ENCODE results near the gene DMBT1.

Gene DMBT1

GRCh38 chr10:122548407-122549085, 12.0 kb upstream of the DMBT1 start:
- DNase-seq (ENCODE audit: low spot score), result no peak

- DNase-seq (ENCODE audit: low spot score), result no peak
These were observed 10.9 kb upstream of the DMBT1 start for GRCh38 chr10:122549636-122550035.

- DNase-seq (ENCODE audit: low spot score), result no peak
These were observed 10.1 kb upstream of the DMBT1 start for GRCh38 chr10:122550427-122550826.

GRCh38 chr10:122550983-122551382, 9.6 kb upstream of the DMBT1 start:
- no peak for DNase-seq (ENCODE audit: low spot score)

- DNase-seq (ENCODE audit: low spot score), result no peak
These were observed 9.1 kb upstream of the DMBT1 start for GRCh38 chr10:122551450-122551849.

- no peak for DNase-seq (ENCODE audit: low spot score)
These were observed 7.2 kb upstream of the DMBT1 start for GRCh38 chr10:122553341-122553740.

GRCh38 chr10:122554131-122555036, 6.2 kb upstream of the DMBT1 start:
- no peak for DNase-seq (ENCODE audit: low spot score)

GRCh38 chr10:122555442-122555841, 5.1 kb upstream of the DMBT1 start:
- DNase-seq (ENCODE audit: low spot score), result no peak

GRCh38 chr10:122557516-122557915, 3.0 kb upstream of the DMBT1 start:
- no peak for DNase-seq (ENCODE audit: low spot score)

GRCh38 chr10:122558452-122558851, 2.1 kb upstream of the DMBT1 start:
- no peak for DNase-seq (ENCODE audit: low spot score)

- DNase-seq (ENCODE audit: low spot score), result no peak
These were observed 1.3 kb upstream of the DMBT1 start for GRCh38 chr10:122559228-122559627.

- no peak for DNase-seq (ENCODE audit: low spot score)
These were observed 658 bp downstream of the DMBT1 start for GRCh38 chr10:122561212-122561611.

GRCh38 chr10:122561792-122562191, 1.2 kb downstream of the DMBT1 start:
- no peak for DNase-seq (ENCODE audit: low spot score)

GRCh38 chr10:122564980-122565379, 4.4 kb downstream of the DMBT1 start:
- DNase-seq (ENCODE audit: low spot score), result no peak

GRCh38 chr10:122565766-122566206, 5.2 kb downstream of the DMBT1 start:
- peak; percentile 71 for DNase-seq (ENCODE audit: low spot score)

GRCh38 chr10:122566632-122567031, 6.1 kb downstream of the DMBT1 start:
- no peak for DNase-seq (ENCODE audit: low spot score)

GRCh38 chr10:122567056-122567660, 6.6 kb downstream of the DMBT1 start:
- no peak for DNase-seq (ENCODE audit: low spot score)

GRCh38 chr10:122568551-122568950, 8.0 kb downstream of the DMBT1 start:
- no peak for DNase-seq (ENCODE audit: low spot score)

GRCh38 chr10:122570920-122571319, 10.4 kb downstream of the DMBT1 start:
- DNase-seq (ENCODE audit: low spot score), result no peak

- DNase-seq (ENCODE audit: low spot score), result no peak
These were observed 11.3 kb downstream of the DMBT1 start for GRCh38 chr10:122571892-122572291.

- no peak for DNase-seq (ENCODE audit: low spot score)
These were observed 15.2 kb downstream of the DMBT1 start for GRCh38 chr10:122575776-122576175.

GRCh38 chr10:122576291-122576690, 15.7 kb downstream of the DMBT1 start:
- DNase-seq (ENCODE audit: low spot score), result no peak
